HG03175 (cell line): Measurements from ENCODE around the gene ARRB1.
"Not testable (repeated sequence)": the region's sequence is repeated elsewhere in the genome, so short reads cannot be mapped to it uniquely, and the experiment has no call there.

Experiments used
- ATAC-seq: cut with Tn5 transposase; IDR thresholded peaks from one replicate; pipeline ENCODE4 v1.9.1; 2021; ENCODE audit warnings: mild to moderate bottlenecking, moderate library complexity; ENCODE audit not compliant: unreplicated experiment

Gene ARRB1

GRCh38 chr11:75277991-75278790 is 73.3 kb downstream of the ARRB1 start:
- ATAC-seq: no peak

- ATAC-seq: no peak
These were observed 74.2 kb downstream of the ARRB1 start for GRCh38 chr11:75277211-75277805.

DNA sequence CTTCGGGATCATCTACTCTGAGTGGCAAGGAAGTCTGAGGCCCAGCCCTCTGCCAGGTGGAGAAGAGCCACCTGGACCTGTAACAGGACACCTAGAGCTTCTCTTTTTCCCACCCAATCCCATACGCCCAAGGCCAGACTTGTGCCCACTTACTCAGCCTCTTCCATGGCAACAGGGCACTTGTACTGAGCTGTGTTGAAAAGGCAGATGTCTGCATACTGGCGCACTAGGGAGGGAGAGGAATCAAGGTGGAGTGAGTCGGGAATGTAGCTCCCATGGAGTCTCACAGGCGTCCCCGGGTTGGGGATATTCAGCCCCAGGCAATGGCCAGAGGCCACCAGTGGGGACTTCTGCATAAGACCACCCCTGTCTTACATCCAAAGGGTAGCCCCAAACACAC is 74.8 kb downstream of the ARRB1 start:
- ATAC-seq: no peak

- ATAC-seq: no peak
These were observed 75.3 kb downstream of the ARRB1 start for GRCh38 chr11:75276186-75276585.

DNA sequence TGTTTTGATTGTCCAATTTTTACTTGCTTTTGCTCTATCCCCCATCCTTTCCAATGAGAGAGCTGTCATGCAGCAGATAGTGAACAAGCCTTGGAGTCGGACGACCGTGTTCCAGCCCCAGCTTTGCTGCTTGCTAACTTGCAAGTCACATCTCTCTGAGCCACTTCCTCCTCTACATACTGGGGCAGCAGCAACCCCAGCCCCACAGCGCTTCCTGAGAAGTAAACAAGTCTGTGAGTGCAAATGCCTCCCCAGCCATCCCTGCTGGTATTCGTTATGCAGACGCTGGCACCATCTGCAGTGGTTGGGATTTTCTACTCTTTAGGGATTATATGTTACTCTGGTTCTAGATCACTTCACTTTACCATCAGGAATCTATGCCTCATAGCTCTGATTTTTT is 75.9 kb downstream of the ARRB1 start:
- ATAC-seq: peak; percentile 43

DNA sequence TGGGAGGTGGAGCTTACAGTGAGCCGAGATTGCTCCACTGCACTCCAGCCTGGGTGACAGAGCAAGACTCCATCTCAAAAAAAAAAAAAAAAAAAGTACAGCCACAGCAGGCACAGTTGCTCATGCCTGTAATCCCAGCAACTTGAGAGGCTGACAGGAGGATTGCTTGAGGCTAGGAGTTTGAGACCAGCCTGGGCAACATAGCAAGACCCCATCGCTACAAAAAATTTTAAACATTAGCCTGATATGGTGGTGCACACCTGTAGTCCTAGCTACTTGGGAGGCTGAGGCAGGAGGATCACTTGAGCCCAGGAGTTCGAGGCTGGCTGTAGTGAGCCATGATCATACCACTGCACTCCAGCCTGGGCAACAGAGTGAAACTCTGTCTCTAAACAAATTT is 76.7 kb downstream of the ARRB1 start:
- not testable (repeated sequence) for ATAC-seq

GRCh38 chr11:75273411-75274391 is 77.8 kb downstream of the ARRB1 start:
- ATAC-seq: no peak

DNA sequence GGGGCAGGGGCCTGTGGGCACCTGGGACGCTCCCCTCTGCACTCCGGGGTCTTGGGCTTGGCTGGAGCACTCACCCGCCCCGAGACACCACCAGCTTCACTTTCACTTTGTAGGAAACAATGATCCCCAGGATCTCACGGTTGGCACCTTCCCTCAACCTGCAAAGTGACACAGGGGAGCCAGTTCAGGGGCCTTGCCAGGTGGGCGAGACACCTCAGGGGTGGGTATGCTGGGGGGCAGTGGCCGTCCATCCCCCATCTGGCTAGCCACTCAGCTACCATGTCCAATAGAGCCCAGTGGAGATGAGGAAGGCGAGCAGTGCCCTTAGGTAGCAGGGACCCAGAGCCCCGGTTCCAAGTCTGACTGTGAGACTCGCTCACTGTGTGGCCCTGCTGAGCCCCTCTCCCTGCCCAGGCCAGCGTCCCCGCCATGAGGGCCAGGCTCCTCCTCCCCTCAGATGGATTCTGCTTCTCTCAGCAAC is 78.6 kb downstream of the ARRB1 start:
- ATAC-seq: no peak

GRCh38 chr11:75272391-75272790 is 79.1 kb downstream of the ARRB1 start:
- no peak for ATAC-seq

GRCh38 chr11:75271730-75272129 is 79.7 kb downstream of the ARRB1 start:
- ATAC-seq: no peak

- ATAC-seq: no peak
These were observed 80.5 kb downstream of the ARRB1 start for GRCh38 chr11:75270896-75271418.

DNA sequence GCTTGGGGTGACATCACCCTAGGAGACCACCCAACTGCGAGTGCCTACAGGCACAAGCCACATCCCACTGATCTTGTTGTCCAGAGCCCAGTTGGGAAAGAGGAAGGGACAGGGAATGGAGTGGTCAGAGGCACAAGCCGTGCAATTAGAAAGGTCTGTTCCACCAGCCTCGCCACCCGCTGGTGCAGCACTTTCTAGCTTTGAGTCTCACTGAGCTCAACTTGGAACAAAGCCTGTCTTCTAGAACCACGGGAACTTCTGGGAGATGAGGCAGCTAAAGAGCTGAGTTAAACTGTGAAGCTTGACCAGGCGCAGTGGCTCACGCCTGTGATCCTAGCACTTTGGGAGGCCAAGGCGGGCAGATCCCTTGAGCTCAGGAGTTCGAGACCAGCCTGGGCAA is 81.6 kb downstream of the ARRB1 start:
- no peak for ATAC-seq

DNA sequence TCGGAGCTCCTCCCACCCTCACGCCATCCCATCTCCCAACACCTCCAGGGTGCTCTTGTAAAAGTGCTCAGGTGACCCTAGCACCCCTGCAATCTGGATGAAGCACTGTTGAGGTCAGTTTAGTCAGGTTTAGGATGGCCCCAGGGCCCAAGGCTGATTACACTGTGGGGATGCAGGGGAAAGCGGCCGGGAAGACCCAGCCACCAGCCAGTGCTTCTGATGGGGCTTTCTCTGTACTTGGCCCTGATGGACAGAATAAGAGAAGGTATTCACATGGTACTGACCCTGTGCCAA is 82.1 kb downstream of the ARRB1 start:
- no peak for ATAC-seq

- ATAC-seq: no peak
These were observed 82.7 kb downstream of the ARRB1 start for GRCh38 chr11:75268626-75269366.

DNA sequence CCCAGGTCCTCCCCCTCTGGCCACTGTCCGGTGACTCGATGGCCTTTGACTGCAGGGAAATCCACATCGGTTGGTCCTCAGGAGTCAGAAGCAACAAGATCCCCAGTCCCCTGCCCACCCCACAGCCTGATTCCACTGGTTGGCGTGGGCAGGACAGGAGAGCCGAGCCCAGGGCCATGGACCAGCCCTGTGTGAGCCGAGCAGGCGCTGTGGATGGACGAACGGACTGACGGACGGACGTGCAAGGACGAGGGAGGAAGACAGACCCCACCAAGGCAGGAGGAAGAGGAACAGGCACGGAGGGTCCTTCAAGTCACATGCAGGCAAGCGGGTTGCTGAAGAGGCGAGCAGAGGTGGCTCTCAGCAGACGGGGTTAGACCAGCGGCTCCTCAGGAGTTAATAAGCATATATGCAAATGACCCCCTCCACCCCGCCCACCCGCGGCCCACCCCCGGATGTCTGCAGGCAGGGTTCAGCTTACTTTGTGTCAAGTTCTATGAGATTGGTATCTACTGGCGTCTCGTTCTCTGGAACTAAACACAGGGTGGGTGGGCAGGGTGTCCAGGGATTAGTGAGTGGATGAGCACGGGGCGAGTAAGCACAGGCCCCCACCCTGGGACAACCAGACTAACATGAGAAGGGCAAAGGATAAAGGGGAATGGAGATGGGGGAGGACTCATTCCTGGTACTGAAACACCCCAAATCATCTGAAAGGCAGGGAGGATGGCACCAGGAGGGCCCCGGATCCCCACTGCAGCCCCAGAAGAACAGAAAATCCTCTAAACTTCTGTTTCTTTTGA is 84.1 kb downstream of the ARRB1 start:
- no peak for ATAC-seq

DNA sequence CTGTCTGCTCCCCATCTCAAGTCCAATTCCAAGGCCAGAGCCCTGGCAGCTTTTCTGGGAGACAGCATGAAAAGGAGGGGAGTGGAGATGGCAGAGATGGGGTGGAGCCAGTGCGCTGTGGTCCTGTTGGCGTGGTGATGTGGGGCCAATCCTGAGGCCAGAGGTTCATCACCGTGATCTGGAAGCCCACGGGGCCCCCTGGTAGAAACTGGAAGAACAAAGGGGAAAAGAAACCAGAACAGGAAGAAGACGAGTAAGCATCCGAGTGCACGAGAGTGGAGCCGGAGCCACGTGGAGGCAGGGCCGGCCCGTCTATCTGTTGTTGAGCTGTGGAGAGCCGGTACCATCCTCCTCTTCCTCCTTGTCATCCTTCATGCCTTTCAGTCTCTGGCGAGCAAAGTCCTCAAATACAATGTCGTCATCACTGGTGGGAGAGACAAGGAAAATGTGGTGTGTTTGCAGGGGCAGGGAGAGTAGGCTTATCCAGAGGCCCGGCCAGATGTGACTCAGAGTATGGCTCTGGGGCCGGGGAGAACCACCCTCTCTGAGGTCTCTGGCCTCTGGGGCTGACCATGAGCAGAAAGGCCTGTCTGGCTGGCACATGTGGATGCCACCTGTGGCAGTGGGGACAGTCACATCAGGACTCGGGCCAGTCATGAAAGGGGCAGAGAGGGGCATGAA is 85.5 kb downstream of the ARRB1 start:
- ATAC-seq: no peak

DNA sequence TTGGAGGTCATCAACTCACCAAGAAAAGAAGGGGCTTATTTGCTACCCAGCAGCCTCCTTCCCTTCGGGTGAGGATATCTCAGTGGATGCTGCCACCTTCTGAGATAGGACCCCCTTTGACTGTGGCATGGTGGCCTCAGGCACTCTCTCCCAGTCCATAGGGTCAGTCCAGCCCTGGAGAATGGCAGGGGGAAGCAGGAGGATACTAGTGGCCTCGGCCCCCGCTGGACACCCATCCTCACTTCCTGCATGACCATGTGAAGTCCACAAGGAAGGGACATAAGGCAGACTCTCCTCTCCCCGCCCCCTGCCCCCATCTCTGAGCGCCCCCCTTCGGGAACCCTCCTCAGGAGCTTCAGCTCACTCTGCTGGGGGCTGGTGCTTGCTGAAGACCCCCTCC is 86.5 kb downstream of the ARRB1 start:
- ATAC-seq: no peak

- no peak for ATAC-seq
These were observed 87.1 kb downstream of the ARRB1 start for GRCh38 chr11:75264356-75264755.

GRCh38 chr11:75263944-75264349 is 87.5 kb downstream of the ARRB1 start:
- ATAC-seq: no peak
